WERI-Rb-1 (cell line): ENCODE results near the gene TOP2A.

Experiments used
- DNase-seq: peaks from one replicate; pipeline ENCODE4 v3.0.0-alpha.2; 2020
- H3K27ac ChIP-seq: fragments of 250-450 bp; sonication (Bioruptor Pico); 2 replicates; pipeline ENCODE4 v1.5.1; 2020; ENCODE audit warnings: mild to moderate bottlenecking, moderate library complexity
- H3K27me3 ChIP-seq: fragments of 250-450 bp; sonication (Bioruptor Pico); 2 replicates; pipeline ENCODE4 v1.5.1; 2021; ENCODE audit warnings: mild to moderate bottlenecking, low read depth, moderate library complexity; ENCODE audit not compliant: insufficient read depth, severe bottlenecking
- H3K36me3 ChIP-seq: fragments of 250-450 bp; sonication (Bioruptor Pico); 2 replicates; pipeline ENCODE4 v1.5.1; 2020; ENCODE audit warnings: mild to moderate bottlenecking, moderate library complexity
- H3K4me3 ChIP-seq: 2 replicates; pipeline ENCODE4 v1.5.1; 2011; ENCODE audit warnings: low read depth, mild to moderate bottlenecking, control low read depth, low read length
- H3K9me3 ChIP-seq: fragments of 250-450 bp; sonication (Bioruptor Pico); 2 replicates; pipeline ENCODE4 v1.5.1; 2021; ENCODE audit warnings: mild to moderate bottlenecking, moderate library complexity; ENCODE audit not compliant: severe bottlenecking
- CTCF ChIP-seq: IDR thresholded peaks from 2 replicates; pipeline ENCODE4 v1.5.1; 2011; ENCODE audit warnings: low read depth, mild to moderate bottlenecking, control low read depth, inconsistent platforms, low read length

Gene TOP2A

DNA sequence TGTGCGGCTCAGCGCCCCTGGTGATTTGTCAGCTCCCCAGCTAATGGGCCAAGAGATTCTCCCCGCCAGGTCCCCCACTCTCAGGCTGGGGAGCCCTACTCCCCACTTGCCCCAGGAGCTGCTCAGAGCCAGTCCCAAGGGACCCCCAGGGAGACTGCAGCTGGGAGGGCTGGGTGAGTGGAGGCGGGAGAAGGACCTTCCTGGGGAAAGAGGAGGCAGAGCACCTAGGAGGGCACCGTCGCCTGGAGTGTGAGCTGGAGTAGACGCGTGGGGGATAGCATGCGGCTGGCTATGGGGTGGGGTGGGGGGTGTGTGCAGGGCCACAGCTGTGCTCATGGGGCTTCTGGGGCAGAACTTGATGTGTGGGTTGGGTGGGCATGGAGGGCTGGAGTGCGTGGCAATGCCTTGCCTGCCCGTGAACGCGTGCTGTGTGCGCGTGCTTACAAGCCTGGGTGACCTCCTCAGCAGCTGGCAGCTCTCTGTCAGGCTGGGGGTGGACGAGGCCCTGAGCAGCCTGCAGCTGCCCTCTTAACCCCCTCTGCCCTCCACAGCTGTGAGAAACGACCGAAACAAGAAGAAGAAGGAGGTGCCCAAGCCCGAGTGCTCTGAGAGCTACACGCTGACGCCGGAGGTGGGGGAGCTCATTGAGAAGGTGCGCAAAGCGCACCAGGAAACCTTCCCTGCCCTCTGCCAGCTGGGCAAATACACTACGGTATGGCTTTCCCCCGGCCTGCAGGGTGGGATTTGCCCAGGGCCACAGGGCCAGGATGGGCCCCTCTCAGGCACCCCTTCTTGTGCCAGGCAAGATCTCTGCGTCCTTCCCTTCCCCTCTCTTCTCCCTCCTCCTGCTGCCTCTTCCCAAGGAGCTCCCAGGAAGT, 66.1 kb downstream of the TOP2A start:
- Histone ChIP-seq H3K27ac (peak overlapping the region; percentile 84), H3K36me3 (peaks cover 68% of the 10 kb centered on the region), H3K27me3 (no peaks in the 10 kb centered on the region), H3K9me3 (no peaks in the 10 kb centered on the region), H3K4me3 (no peak overlapping the region)
- TF ChIP-seq CTCF = no peak
- DNase-seq = no peak

DNA sequence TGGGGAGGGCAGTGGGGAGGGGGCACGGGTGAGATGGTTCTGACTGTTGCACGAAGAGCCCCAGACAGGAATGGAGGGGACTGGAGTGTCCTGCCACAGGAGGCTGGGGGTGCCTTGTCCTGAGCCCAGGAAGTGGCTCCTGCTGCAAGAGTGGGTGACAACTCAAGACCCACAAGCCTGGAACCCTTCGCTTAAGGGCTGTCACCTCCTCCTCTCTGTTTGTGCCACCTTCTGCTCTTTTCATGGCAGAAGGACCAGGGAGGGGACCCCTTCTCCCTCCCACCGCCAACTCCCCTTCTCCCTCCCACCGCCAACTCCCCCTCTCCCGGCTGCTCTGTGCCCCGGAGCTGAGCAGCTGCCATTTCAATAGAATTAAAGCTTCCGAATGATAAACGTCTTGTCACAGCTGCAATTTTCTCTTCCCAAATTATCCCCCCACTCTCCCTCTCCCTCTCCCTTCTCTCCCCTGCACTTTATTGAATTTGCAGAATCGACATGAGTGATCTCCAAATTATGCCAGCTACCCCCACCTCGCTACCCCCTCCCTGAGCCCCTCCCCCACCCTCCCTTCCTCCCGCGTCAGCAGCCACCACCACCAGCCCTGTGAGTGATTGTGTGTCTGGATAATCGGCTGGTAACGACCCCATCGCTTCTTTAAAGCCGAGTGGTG, 66.9 kb downstream of the TOP2A start:
- DNase-seq = peak; percentile 70
- TF ChIP-seq CTCF = no peak
- H3K27ac ChIP-seq = peak overlapping the region; percentile 84
- H3K9me3 ChIP-seq = no peaks in the 10 kb centered on the region
- H3K27me3 ChIP-seq = no peaks in the 10 kb centered on the region
- no peak overlapping the region for H3K4me3 ChIP-seq
- peaks cover 63% of the 10 kb centered on the region for H3K36me3 ChIP-seq

DNA sequence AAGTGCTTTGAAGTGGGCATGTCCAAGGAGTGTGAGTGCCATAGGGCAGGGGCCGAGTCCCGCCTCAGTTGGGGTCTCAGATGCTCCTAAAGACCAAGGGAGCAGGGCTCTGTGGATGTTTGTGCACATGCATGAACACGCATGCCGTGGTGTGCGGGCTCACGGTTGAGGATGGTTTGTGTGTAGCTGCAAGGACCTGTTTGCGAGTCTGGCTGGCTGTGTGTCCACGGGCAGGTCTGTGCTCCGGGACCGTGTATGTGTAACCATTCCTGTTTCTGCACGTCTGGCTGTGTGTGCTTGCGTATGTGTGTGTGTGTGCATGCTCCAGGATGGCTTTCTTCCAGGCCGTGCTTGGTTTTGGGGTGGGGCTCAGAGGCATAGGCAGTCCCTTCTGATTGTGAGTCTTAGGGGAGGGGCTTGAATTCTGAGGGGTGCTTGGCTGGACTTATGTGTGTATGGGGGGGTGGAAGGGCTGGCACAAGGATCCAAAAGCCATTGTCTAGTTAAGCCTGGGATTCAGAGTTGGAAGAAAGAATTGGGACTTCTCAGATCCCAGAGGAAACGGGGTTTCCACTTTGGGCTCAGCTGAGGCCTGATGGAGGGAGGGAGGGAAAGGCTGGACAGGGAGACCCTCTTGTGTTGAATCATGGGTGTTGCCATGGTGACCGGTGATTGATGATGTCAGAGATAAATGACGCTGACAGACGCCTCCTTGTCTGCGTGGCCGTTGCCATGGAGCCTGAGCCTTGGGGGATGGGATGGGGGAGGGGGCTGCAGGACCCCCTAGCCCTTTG, 67.6 kb downstream of the TOP2A start:
- DNase-seq = peak; percentile 70
- Histone ChIP-seq H3K36me3 (peaks cover 57% of the 10 kb centered on the region), H3K27me3 (no peaks in the 10 kb centered on the region)

GRCh38 chr17:40349477-40349894, 68.2 kb downstream of the TOP2A start:
- no peaks in the 10 kb centered on the region for H3K9me3 ChIP-seq
- H3K27ac ChIP-seq = no peak overlapping the region
- no peaks in the 10 kb centered on the region for H3K27me3 ChIP-seq
- no peak for TF ChIP-seq CTCF
- H3K4me3 ChIP-seq = no peak overlapping the region
- no peak for DNase-seq
- H3K36me3 ChIP-seq = peaks cover 51% of the 10 kb centered on the region

More for the DNA sequence above, 67.6 kb downstream of the TOP2A start:
- H3K4me3 ChIP-seq = no peak overlapping the region
- peak overlapping the region; percentile 50 for H3K27ac ChIP-seq
- no peaks in the 10 kb centered on the region for H3K9me3 ChIP-seq
- no peak for TF ChIP-seq CTCF

DNA sequence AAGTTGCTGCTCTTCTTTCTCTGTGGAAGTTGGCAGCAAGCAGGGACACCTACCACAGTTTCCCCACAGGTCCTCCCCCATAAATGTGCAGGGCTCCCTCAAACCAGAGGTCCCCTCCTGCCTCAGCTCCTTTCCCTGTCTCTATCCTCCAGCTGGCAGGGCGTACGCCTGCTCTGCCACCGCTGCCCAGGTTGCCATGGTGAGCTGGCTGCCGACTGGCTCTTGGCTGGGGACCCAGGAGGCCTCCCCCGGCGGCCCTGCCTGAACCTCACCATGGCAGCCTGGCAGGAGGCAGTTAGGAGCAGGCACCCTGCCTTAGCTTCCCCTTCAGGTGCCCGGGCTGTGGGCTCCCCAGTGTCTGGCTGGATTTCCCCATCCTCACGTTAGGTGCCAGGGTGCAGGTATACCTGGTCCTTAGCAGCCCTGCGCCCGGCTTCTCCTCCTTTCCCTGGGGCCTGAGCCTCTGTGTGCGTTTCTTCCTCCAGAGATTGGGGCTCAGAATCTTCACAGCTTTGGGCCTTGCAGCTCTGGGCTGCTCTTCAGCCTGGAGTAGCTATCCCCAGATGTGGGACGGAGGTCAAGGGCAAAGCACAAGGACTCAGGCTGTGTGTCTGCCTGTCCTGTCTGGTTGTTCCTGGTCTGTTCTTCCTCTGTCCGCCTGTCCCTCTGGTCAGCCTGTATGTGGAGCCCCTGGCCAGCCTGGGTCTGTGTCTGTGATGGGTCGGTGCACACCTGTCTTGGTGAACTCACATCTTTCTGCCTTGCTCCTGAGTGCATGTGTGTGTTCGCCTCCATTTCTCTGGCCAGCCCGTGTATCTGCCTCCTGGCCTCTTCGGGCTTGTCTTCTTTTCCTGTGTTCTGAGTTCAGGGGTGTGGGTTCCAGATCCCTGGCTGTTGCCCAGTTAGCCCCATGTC, 68.9 kb downstream of the TOP2A start:
- Histone ChIP-seq H3K27me3 (no peaks in the 10 kb centered on the region), H3K9me3 (no peaks in the 10 kb centered on the region), H3K27ac (no peak overlapping the region), H3K4me3 (no peak overlapping the region), H3K36me3 (peaks cover 46% of the 10 kb centered on the region)
- DNase-seq = no peak
- TF ChIP-seq CTCF = no peak
